ENCODE measurements around the gene ADARB2.

The ADARB2 gene

DNA sequence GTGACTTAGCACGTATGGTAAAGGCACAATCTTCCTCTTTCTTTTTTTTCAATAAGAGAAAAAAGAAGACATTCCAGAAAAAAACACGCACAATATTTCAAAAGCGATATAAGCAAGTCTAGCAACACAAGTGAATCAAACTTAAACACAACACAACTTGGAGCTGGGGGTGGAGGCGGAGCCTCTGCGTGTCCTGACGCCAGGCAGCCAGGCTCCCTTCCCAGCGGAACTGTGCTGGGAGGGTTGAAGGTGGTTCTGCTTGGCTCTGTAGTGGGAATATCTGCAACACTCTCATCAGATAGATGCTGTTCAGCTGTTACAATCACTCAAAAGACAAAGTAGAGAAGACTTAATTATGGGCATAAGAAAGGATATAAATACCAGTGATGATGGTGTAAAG is 469.8 kb downstream of the ADARB2 start:
- H3K27me3 ChIP-seq (ENCODE audit: insufficient read depth, poor library complexity, severe bottlenecking) = no peaks in the 10 kb centered on the region
- DNase-seq (ENCODE audit: low read depth in 1 of 2, low spot score in 1 of 2) = no peak
- no peak overlapping the region for H3K4me3 ChIP-seq (replicated peaks; ENCODE audit: insufficient read depth, low read length)
- no peak overlapping the region for H3K27ac ChIP-seq (replicated peaks)
- TF ChIP-seq GABPA (IDR thresholded peaks at IDR 0.05; ENCODE audit: low read depth) (no peak), REST (IDR thresholded peaks at IDR 0.05; ENCODE audit: insufficient replicate concordance, low read depth) (no peak), SPI1 (IDR thresholded peaks at IDR 0.05; ENCODE audit: borderline replicate concordance, low read depth) (no peak), POLR2AphosphoS5 (IDR thresholded peaks at IDR 0.05; ENCODE audit: low read depth) (no peak)
- TF ChIP-seq, protein P1, sequence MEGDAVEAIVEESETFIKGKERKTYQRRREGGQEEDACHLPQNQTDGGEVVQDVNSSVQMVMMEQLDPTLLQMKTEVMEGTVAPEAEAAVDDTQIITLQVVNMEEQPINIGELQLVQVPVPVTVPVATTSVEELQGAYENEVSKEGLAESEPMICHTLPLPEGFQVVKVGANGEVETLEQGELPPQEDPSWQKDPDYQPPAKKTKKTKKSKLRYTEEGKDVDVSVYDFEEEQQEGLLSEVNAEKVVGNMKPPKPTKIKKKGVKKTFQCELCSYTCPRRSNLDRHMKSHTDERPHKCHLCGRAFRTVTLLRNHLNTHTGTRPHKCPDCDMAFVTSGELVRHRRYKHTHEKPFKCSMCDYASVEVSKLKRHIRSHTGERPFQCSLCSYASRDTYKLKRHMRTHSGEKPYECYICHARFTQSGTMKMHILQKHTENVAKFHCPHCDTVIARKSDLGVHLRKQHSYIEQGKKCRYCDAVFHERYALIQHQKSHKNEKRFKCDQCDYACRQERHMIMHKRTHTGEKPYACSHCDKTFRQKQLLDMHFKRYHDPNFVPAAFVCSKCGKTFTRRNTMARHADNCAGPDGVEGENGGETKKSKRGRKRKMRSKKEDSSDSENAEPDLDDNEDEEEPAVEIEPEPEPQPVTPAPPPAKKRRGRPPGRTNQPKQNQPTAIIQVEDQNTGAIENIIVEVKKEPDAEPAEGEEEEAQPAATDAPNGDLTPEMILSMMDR (IDR thresholded peaks at IDR 0.05; ENCODE audit: insufficient read depth, low read length) = no peak

DNA sequence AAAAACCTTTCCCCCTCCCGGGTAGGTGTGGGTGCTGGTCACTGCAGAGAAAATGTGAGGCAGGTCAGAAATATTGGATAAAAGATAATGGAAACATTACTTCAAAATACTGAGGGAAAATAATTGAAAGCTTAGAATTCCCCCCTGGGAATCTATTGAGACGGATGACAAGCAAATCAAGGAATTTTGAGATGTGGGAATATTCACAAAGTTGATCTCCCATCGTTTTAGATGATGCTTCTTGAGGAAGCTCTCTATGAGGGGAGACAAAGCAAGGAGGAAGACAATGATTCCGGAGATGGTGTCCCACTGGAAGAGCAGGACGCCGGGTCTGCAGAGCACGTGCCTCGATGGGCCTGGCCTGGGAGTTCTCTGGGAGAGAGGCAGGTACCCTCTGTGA is 470.2 kb downstream of the ADARB2 start:
- DNase-seq (ENCODE audit: low read depth in 1 of 2, low spot score in 1 of 2) = no peak
- TF ChIP-seq, protein P1 (IDR thresholded peaks at IDR 0.05; ENCODE audit: insufficient read depth, low read length) = no peak
- TF ChIP-seq POLR2AphosphoS5 (IDR thresholded peaks at IDR 0.05; ENCODE audit: low read depth) (no peak), REST (IDR thresholded peaks at IDR 0.05; ENCODE audit: insufficient replicate concordance, low read depth) (no peak), SPI1 (IDR thresholded peaks at IDR 0.05; ENCODE audit: borderline replicate concordance, low read depth) (no peak), GABPA (IDR thresholded peaks at IDR 0.05; ENCODE audit: low read depth) (no peak)

GRCh38 chr10:1266033-1266802 is 471.1 kb downstream of the ADARB2 start:
- Histone ChIP-seq H3K4me3 (replicated peaks; ENCODE audit: insufficient read depth, low read length) (no peak overlapping the region), H3K27me3 (ENCODE audit: insufficient read depth, poor library complexity, severe bottlenecking) (no peaks in the 10 kb centered on the region), H3K27ac (replicated peaks) (no peak overlapping the region)
- TF ChIP-seq, protein P1 (IDR thresholded peaks at IDR 0.05; ENCODE audit: insufficient read depth, low read length) = no peak
- TF ChIP-seq REST (IDR thresholded peaks at IDR 0.05; ENCODE audit: insufficient replicate concordance, low read depth) (no peak), POLR2AphosphoS5 (IDR thresholded peaks at IDR 0.05; ENCODE audit: low read depth) (no peak), SPI1 (IDR thresholded peaks at IDR 0.05; ENCODE audit: borderline replicate concordance, low read depth) (no peak), GABPA (IDR thresholded peaks at IDR 0.05; ENCODE audit: low read depth) (no peak)
- DNase-seq (ENCODE audit: low read depth in 1 of 2, low spot score in 1 of 2) = no peak

More for the DNA sequence above, 470.2 kb downstream of the ADARB2 start:
- Histone ChIP-seq H3K27me3 (ENCODE audit: insufficient read depth, poor library complexity, severe bottlenecking) (no peaks in the 10 kb centered on the region), H3K27ac (replicated peaks) (no peak overlapping the region), H3K4me3 (replicated peaks; ENCODE audit: insufficient read depth, low read length) (no peak overlapping the region)

All from HL-60 (cell line).